Stomach (tissue), 4 donors: ENCODE results near the gene ZNF629.
"Not testable (repeated sequence)": the region's sequence is repeated elsewhere in the genome, so short reads cannot be mapped to it uniquely, and the experiment has no call there.

Experiments
- CTCF ChIP-seq, 7 experiments: fragments of 450-650 bp in 4 of 7; fragments of 200-600 bp in 3 of 7; sonication (generic) in 3 of 7; IDR thresholded peaks; one replicate each; pipeline ENCODE4 v1.5.1; 2016 to 2019; ENCODE audit warnings: antibody characterized with exemption in 7 of 7, control low read depth in 2 of 7, mild to moderate bottlenecking in 1 of 7
- POLR2A ChIP-seq, 4 donors: fragments of 450-650 bp; IDR thresholded peaks; one replicate each; pipeline ENCODE4 v1.6.1; 2016; ENCODE audit warnings: antibody characterized with exemption in 4 of 4, control low read depth in 2 of 4, mild to moderate bottlenecking in 1 of 4, moderate library complexity in 1 of 4
- POLR2AphosphoS5 ChIP-seq, 3 donors: sonication (generic); formaldehyde crosslinking; IDR thresholded peaks; one replicate each; pipeline ENCODE4 v1.6.1; 2016; ENCODE audit warnings: antibody characterized with exemption in 3 of 3

- not testable (repeated sequence) for TF ChIP-seq CTCF, POLR2A, POLR2AphosphoS5 (IDR thresholded peaks at IDR 0.05)
Measured at GRCh38 chr16:30821441-30821840, 34.4 kb upstream of the ZNF629 start.
